Choroid plexus epithelial cell (primary cell): ENCODE results near the gene EXOC1.
A peak's percentile ranks its signal among the peaks of the same experiment; 100 is the strongest.

Experiments
- DNase-seq: peaks from one replicate; pipeline ENCODE4 v3.0.0-alpha.2; 2010; ENCODE audit warnings: low read depth
- H3K4me3 ChIP-seq: 2 replicates; pipeline ENCODE4 v1.5.1; 2011; ENCODE audit warnings: low read depth, mild to moderate bottlenecking, control low read depth, low read length, moderate library complexity
- CTCF ChIP-seq: conservative IDR thresholded peaks from 2 replicates; pipeline ENCODE4 v1.5.1; 2011; ENCODE audit warnings: low read depth, mild to moderate bottlenecking, control low read depth, inconsistent platforms, low read length, moderate library complexity

The EXOC1 gene

GRCh38 chr4:55903577-55903976, 50.1 kb downstream of the EXOC1 start:
- no peak for DNase-seq
- H3K4me3 ChIP-seq: no peak overlapping the region
- TF ChIP-seq CTCF: no peak

GRCh38 chr4:55904576-55904975, 51.1 kb downstream of the EXOC1 start:
- no peak overlapping the region for H3K4me3 ChIP-seq
- no peak for DNase-seq
- TF ChIP-seq CTCF: no peak

- no peak for TF ChIP-seq CTCF
- no peak for DNase-seq
- no peak overlapping the region for H3K4me3 ChIP-seq
Measured at GRCh38 chr4:55906323-55906722, 52.9 kb downstream of the EXOC1 start.

GRCh38 chr4:55906989-55907388, 53.5 kb downstream of the EXOC1 start:
- no peak overlapping the region for H3K4me3 ChIP-seq
- DNase-seq: no peak
- no peak for TF ChIP-seq CTCF

- no peak overlapping the region for H3K4me3 ChIP-seq
- no peak for DNase-seq
- TF ChIP-seq CTCF: no peak
Measured at GRCh38 chr4:55907469-55907868, 54.0 kb downstream of the EXOC1 start.

- DNase-seq: peak; percentile 73
Measured at GRCh38 chr4:55910140-55910539, 56.7 kb downstream of the EXOC1 start.

More at GRCh38 chr4:55910140-55910539, 56.7 kb downstream of the EXOC1 start:
- no peak overlapping the region for H3K4me3 ChIP-seq
- TF ChIP-seq CTCF: no peak
